ENCODE data around the gene DENND1A.

Gene DENND1A

GRCh38 chr9:123543492-123543891 lies 386.4 kb downstream of the DENND1A start:
- H3K27me3 Mint-ChIP-seq, result no peaks in the 10 kb centered on the region
- H3K9me3 Mint-ChIP-seq, result no peaks in the 10 kb centered on the region
- H3K36me3 Mint-ChIP-seq, result peaks cover 20% of the 10 kb centered on the region
- no peak overlapping the region for H3K4me3 Mint-ChIP-seq
- H3K4me1 Mint-ChIP-seq, result no peaks in the 10 kb centered on the region
- no peak for ATAC-seq
- no peak overlapping the region for H3K27ac Mint-ChIP-seq

- Mint-ChIP-seq H3K27ac (no peak overlapping the region), H3K27me3 (no peaks in the 10 kb centered on the region), H3K36me3 (peaks cover 14% of the 10 kb centered on the region), H3K4me1 (no peaks in the 10 kb centered on the region), H3K9me3 (no peaks in the 10 kb centered on the region), H3K4me3 (no peak overlapping the region)
- ATAC-seq, result no peak
Observed at GRCh38 chr9:123542435-123543225, 387.3 kb downstream of the DENND1A start.

GRCh38 chr9:123541411-123541810 lies 388.5 kb downstream of the DENND1A start:
- ATAC-seq, result no peak
- no peak overlapping the region for H3K4me3 Mint-ChIP-seq
- peaks cover 4% of the 10 kb centered on the region for H3K4me1 Mint-ChIP-seq
- peaks cover 18% of the 10 kb centered on the region for H3K36me3 Mint-ChIP-seq
- H3K9me3 Mint-ChIP-seq, result no peaks in the 10 kb centered on the region
- no peaks in the 10 kb centered on the region for H3K27me3 Mint-ChIP-seq
- H3K27ac Mint-ChIP-seq, result no peak overlapping the region

GRCh38 chr9:123540457-123540856 lies 389.5 kb downstream of the DENND1A start:
- Mint-ChIP-seq H3K4me3 (no peak overlapping the region), H3K36me3 (peaks cover 25% of the 10 kb centered on the region), H3K27ac (no peak overlapping the region), H3K9me3 (no peaks in the 10 kb centered on the region), H3K4me1 (peaks cover 6% of the 10 kb centered on the region), H3K27me3 (no peaks in the 10 kb centered on the region)
- no peak for ATAC-seq

GRCh38 chr9:123537809-123538208 lies 392.1 kb downstream of the DENND1A start:
- Mint-ChIP-seq H3K27me3 (no peaks in the 10 kb centered on the region), H3K9me3 (peaks cover 8% of the 10 kb centered on the region), H3K4me1 (peaks cover 6% of the 10 kb centered on the region), H3K4me3 (no peak overlapping the region), H3K36me3 (peaks cover 40% of the 10 kb centered on the region), H3K27ac (no peak overlapping the region)
- no peak for ATAC-seq

- ATAC-seq, result no peak
- H3K4me1 Mint-ChIP-seq, result peaks cover 6% of the 10 kb centered on the region
- H3K9me3 Mint-ChIP-seq, result peaks cover 9% of the 10 kb centered on the region
- no peak overlapping the region for H3K4me3 Mint-ChIP-seq
- H3K36me3 Mint-ChIP-seq, result peaks cover 53% of the 10 kb centered on the region
- no peak overlapping the region for H3K27ac Mint-ChIP-seq
- no peaks in the 10 kb centered on the region for H3K27me3 Mint-ChIP-seq
Observed at GRCh38 chr9:123536455-123536868, 393.5 kb downstream of the DENND1A start.

- Mint-ChIP-seq H3K27ac (no peak overlapping the region), H3K4me3 (no peak overlapping the region), H3K4me1 (peaks cover 6% of the 10 kb centered on the region), H3K9me3 (peaks cover 18% of the 10 kb centered on the region), H3K36me3 (peaks cover 68% of the 10 kb centered on the region), H3K27me3 (no peaks in the 10 kb centered on the region)
- ATAC-seq, result no peak
Observed at GRCh38 chr9:123534336-123534735, 395.6 kb downstream of the DENND1A start.

- H3K9me3 Mint-ChIP-seq, result peaks cover 18% of the 10 kb centered on the region
- H3K36me3 Mint-ChIP-seq, result peaks cover 58% of the 10 kb centered on the region
- H3K27ac Mint-ChIP-seq, result no peak overlapping the region
- H3K27me3 Mint-ChIP-seq, result no peaks in the 10 kb centered on the region
- H3K4me1 Mint-ChIP-seq, result no peaks in the 10 kb centered on the region
- H3K4me3 Mint-ChIP-seq, result no peak overlapping the region
- ATAC-seq, result no peak
Observed at GRCh38 chr9:123530244-123530643, 399.7 kb downstream of the DENND1A start.

- H3K4me1 Mint-ChIP-seq, result no peaks in the 10 kb centered on the region
- ATAC-seq, result no peak
- peaks cover 42% of the 10 kb centered on the region for H3K36me3 Mint-ChIP-seq
- H3K27ac Mint-ChIP-seq, result no peak overlapping the region
- no peaks in the 10 kb centered on the region for H3K27me3 Mint-ChIP-seq
- no peak overlapping the region for H3K4me3 Mint-ChIP-seq
- H3K9me3 Mint-ChIP-seq, result peaks cover 10% of the 10 kb centered on the region
Observed at GRCh38 chr9:123528501-123528900, 401.4 kb downstream of the DENND1A start.

- ATAC-seq, result no peak
- H3K36me3 Mint-ChIP-seq, result peaks cover 38% of the 10 kb centered on the region
- H3K9me3 Mint-ChIP-seq, result peaks cover 10% of the 10 kb centered on the region
- H3K4me3 Mint-ChIP-seq, result no peak overlapping the region
- no peak overlapping the region for H3K27ac Mint-ChIP-seq
- H3K4me1 Mint-ChIP-seq, result no peaks in the 10 kb centered on the region
- H3K27me3 Mint-ChIP-seq, result no peaks in the 10 kb centered on the region
Observed at GRCh38 chr9:123527981-123528380, 401.9 kb downstream of the DENND1A start.

- H3K4me3 Mint-ChIP-seq, result no peak overlapping the region
- H3K9me3 Mint-ChIP-seq, result peaks cover 5% of the 10 kb centered on the region
- peaks cover 20% of the 10 kb centered on the region for H3K36me3 Mint-ChIP-seq
- H3K4me1 Mint-ChIP-seq, result no peaks in the 10 kb centered on the region
- H3K27me3 Mint-ChIP-seq, result no peaks in the 10 kb centered on the region
- no peak for ATAC-seq
- H3K27ac Mint-ChIP-seq, result no peak overlapping the region
Observed at GRCh38 chr9:123525957-123526356, 404.0 kb downstream of the DENND1A start.

- no peak for ATAC-seq
- H3K9me3 Mint-ChIP-seq, result peaks cover 5% of the 10 kb centered on the region
- no peaks in the 10 kb centered on the region for H3K4me1 Mint-ChIP-seq
- no peak overlapping the region for H3K4me3 Mint-ChIP-seq
- peaks cover 19% of the 10 kb centered on the region for H3K36me3 Mint-ChIP-seq
- H3K27ac Mint-ChIP-seq, result no peak overlapping the region
- H3K27me3 Mint-ChIP-seq, result no peaks in the 10 kb centered on the region
Observed at GRCh38 chr9:123525424-123525823, 404.5 kb downstream of the DENND1A start.

GRCh38 chr9:123524866-123525265 lies 405.1 kb downstream of the DENND1A start:
- no peaks in the 10 kb centered on the region for H3K4me1 Mint-ChIP-seq
- peaks cover 14% of the 10 kb centered on the region for H3K36me3 Mint-ChIP-seq
- H3K4me3 Mint-ChIP-seq, result no peak overlapping the region
- H3K27ac Mint-ChIP-seq, result no peak overlapping the region
- H3K27me3 Mint-ChIP-seq, result no peaks in the 10 kb centered on the region
- peaks cover under 1% of the 10 kb centered on the region for H3K9me3 Mint-ChIP-seq
- no peak for ATAC-seq

GRCh38 chr9:123523845-123524244 lies 406.1 kb downstream of the DENND1A start:
- Mint-ChIP-seq H3K4me3 (no peak overlapping the region), H3K9me3 (no peaks in the 10 kb centered on the region), H3K36me3 (peaks cover 5% of the 10 kb centered on the region), H3K27me3 (no peaks in the 10 kb centered on the region), H3K4me1 (no peaks in the 10 kb centered on the region), H3K27ac (no peak overlapping the region)
- no peak for ATAC-seq

- no peaks in the 10 kb centered on the region for H3K36me3 Mint-ChIP-seq
- no peak for ATAC-seq
- no peaks in the 10 kb centered on the region for H3K4me1 Mint-ChIP-seq
- H3K9me3 Mint-ChIP-seq, result no peaks in the 10 kb centered on the region
- H3K4me3 Mint-ChIP-seq, result no peak overlapping the region
- no peaks in the 10 kb centered on the region for H3K27me3 Mint-ChIP-seq
- no peak overlapping the region for H3K27ac Mint-ChIP-seq
Observed at GRCh38 chr9:123523001-123523400, 406.9 kb downstream of the DENND1A start.

- Mint-ChIP-seq H3K4me3 (no peak overlapping the region), H3K4me1 (no peaks in the 10 kb centered on the region)
- ATAC-seq, result no peak
Observed at GRCh38 chr9:123522251-123522650, 407.7 kb downstream of the DENND1A start.

More at GRCh38 chr9:123522251-123522650, 407.7 kb downstream of the DENND1A start:
- no peak overlapping the region for H3K27ac Mint-ChIP-seq
- H3K36me3 Mint-ChIP-seq, result no peaks in the 10 kb centered on the region
- H3K9me3 Mint-ChIP-seq, result no peaks in the 10 kb centered on the region
- no peaks in the 10 kb centered on the region for H3K27me3 Mint-ChIP-seq
